ENCODE data around the gene MYOF.
A peak's percentile ranks its signal among the peaks of the same experiment; 100 is the strongest.

Gene MYOF

GRCh38 chr10:93437086-93437945 lies 44.8 kb downstream of the MYOF start:
- Histone ChIP-seq H3K4me3 (ENCODE audit: low read depth, low read length) (peak overlapping the region; percentile 26), H3K27ac (peak overlapping the region; percentile 99), H3K27me3 (replicated peaks) (no peaks in the 10 kb centered on the region), H3K36me3 (replicated peaks) (peaks cover 6% of the 10 kb centered on the region)
- TF ChIP-seq, protein P1, sequence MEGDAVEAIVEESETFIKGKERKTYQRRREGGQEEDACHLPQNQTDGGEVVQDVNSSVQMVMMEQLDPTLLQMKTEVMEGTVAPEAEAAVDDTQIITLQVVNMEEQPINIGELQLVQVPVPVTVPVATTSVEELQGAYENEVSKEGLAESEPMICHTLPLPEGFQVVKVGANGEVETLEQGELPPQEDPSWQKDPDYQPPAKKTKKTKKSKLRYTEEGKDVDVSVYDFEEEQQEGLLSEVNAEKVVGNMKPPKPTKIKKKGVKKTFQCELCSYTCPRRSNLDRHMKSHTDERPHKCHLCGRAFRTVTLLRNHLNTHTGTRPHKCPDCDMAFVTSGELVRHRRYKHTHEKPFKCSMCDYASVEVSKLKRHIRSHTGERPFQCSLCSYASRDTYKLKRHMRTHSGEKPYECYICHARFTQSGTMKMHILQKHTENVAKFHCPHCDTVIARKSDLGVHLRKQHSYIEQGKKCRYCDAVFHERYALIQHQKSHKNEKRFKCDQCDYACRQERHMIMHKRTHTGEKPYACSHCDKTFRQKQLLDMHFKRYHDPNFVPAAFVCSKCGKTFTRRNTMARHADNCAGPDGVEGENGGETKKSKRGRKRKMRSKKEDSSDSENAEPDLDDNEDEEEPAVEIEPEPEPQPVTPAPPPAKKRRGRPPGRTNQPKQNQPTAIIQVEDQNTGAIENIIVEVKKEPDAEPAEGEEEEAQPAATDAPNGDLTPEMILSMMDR (IDR thresholded peaks at IDR 0.05; ENCODE audit: low read depth, low read length, missing control alignments) = no peak
- DNase-seq = peak; percentile 96
- in situ Hi-C loops (cut with HindIII; ENCODE audit: low pct_ligation_motif_present, low sequenced_read_pairs) = no loop called here

GRCh38 chr10:93436591-93437085 lies 45.5 kb downstream of the MYOF start:
- no peaks in the 10 kb centered on the region for H3K27me3 ChIP-seq (replicated peaks)

GRCh38 chr10:93435621-93436397 lies 46.3 kb downstream of the MYOF start:
- Histone ChIP-seq H3K4me3 (ENCODE audit: low read depth, low read length) (no peak overlapping the region), H3K27ac (peak overlapping the region; percentile 99), H3K36me3 (replicated peaks) (peaks cover 11% of the 10 kb centered on the region), H3K27me3 (replicated peaks) (no peaks in the 10 kb centered on the region)
- peak; percentile 61 for DNase-seq
- in situ Hi-C loops (cut with HindIII; ENCODE audit: low pct_ligation_motif_present, low sequenced_read_pairs) = no loop called here
- TF ChIP-seq, protein P1 (IDR thresholded peaks at IDR 0.05; ENCODE audit: low read depth, low read length, missing control alignments) = no peak

More at GRCh38 chr10:93436591-93437085, 45.5 kb downstream of the MYOF start:
- in situ Hi-C loops (cut with HindIII; ENCODE audit: low pct_ligation_motif_present, low sequenced_read_pairs) = no loop called here
- TF ChIP-seq, protein P1 (IDR thresholded peaks at IDR 0.05; ENCODE audit: low read depth, low read length, missing control alignments) = no peak
- peak overlapping the region; percentile 26 for H3K4me3 ChIP-seq (ENCODE audit: low read depth, low read length)
- H3K27ac ChIP-seq = peak overlapping the region; percentile 99
- peaks cover 6% of the 10 kb centered on the region for H3K36me3 ChIP-seq (replicated peaks)
- peak; percentile 94 for DNase-seq

DNA sequence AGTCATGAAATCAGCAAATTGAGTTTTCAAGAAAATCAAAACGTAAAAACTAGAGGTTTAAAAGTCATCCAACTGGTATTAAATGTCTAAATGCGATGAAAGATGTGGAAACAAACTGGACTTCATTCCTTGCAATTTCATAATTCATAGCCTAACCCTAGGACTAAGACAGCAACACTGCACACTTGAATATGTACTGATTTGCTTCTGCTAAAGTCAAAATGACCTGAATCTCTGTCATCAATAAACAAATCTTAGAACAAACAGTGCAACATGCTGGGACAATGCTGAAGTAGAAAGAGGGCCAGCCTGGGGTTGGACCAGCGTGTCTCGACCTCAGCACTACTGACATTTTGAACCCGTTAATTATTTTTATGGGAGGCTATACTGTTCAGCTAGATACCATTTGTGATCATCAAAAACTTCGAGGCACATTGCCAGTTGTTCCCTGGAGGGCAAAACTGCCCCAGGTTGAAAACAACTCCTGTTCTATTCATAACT lies 47.1 kb downstream of the MYOF start:
- in situ Hi-C loops (cut with HindIII; ENCODE audit: low pct_ligation_motif_present, low sequenced_read_pairs) = no loop called here
- peak overlapping the region; percentile 99 for H3K27ac ChIP-seq

DNA sequence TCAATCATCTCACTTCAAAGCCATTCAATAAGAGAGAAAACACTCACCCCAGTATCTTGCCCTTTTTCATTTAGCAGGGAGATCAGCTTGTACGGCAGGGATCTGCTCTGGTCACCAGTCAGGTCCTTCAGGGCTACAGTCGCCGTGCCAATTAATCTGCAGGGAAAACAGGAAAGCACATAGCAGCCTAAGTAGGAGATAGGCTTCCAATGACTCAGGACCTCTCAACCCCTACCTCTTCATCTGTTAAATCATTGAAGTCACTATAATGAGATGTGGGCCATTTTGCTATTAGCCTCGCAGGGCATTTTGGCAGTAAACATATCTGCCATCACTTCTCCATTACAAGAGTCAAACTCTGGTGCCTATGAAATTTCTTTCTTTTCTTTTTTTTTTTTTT lies 50.8 kb downstream of the MYOF start:
- peaks cover 26% of the 10 kb centered on the region for H3K36me3 ChIP-seq (replicated peaks)
- H3K27me3 ChIP-seq (replicated peaks) = no peaks in the 10 kb centered on the region
- TF ChIP-seq, protein P1 (IDR thresholded peaks at IDR 0.05; ENCODE audit: low read depth, low read length, missing control alignments) = no peak
- H3K27ac ChIP-seq = no peak overlapping the region
- H3K4me3 ChIP-seq (ENCODE audit: low read depth, low read length) = no peak overlapping the region
- no peak for DNase-seq
- in situ Hi-C loops (cut with HindIII; ENCODE audit: low pct_ligation_motif_present, low sequenced_read_pairs) = no loop called here

More for the DNA sequence above, 47.1 kb downstream of the MYOF start:
- no peak overlapping the region for H3K4me3 ChIP-seq (ENCODE audit: low read depth, low read length)
- DNase-seq = no peak
- peaks cover 15% of the 10 kb centered on the region for H3K36me3 ChIP-seq (replicated peaks)
- H3K27me3 ChIP-seq (replicated peaks) = no peaks in the 10 kb centered on the region
- TF ChIP-seq, protein P1 (IDR thresholded peaks at IDR 0.05; ENCODE audit: low read depth, low read length, missing control alignments) = no peak

Data from brain microvascular endothelial cell (primary cell).